AG09309 (cell line): ENCODE results near the gene MYO10.
A peak's percentile ranks its signal among the peaks of the same experiment; 100 is the strongest.

Experiments
- DNase-seq: peaks from one replicate; pipeline ENCODE4 v3.0.0-alpha.2; 2010; ENCODE audit warnings: low read depth
- H3K4me3 ChIP-seq: 2 replicates; pipeline ENCODE4 v1.5.1; 2011; ENCODE audit warnings: mild to moderate bottlenecking, low read depth, low read length, moderate library complexity; ENCODE audit not compliant: control insufficient read depth
- TF ChIP-seq, protein P1 (sequence below): IDR thresholded peaks from 2 replicates; pipeline ENCODE4 v1.5.1; 2011; ENCODE audit warnings: mild to moderate bottlenecking, low read depth, low read length, inconsistent platforms; ENCODE audit not compliant: insufficient read depth, control insufficient read depth; ENCODE audit errors: missing control alignments

The MYO10 gene

DNA sequence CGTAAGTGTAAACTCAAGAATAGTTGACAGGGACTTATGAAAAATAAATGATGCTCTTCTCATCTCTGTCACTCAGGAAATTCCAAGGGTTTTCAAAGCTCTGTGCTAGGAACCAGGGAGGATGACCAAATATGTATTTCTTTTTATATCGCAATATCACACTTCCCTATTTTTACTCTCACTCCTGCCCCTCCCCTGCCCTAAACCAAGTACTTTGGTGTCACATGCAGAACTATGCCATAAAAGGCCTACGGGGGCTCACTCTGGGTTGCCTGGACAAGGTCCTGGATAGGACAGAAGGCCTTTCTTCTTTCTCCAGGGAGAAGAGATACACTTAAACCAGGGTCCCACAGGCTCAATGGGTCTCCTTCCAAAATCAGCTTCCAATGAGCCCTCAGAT, 311.0 kb downstream of the MYO10 start:
- H3K4me3 ChIP-seq: no peak overlapping the region
- DNase-seq: no peak
- TF ChIP-seq, protein P1, sequence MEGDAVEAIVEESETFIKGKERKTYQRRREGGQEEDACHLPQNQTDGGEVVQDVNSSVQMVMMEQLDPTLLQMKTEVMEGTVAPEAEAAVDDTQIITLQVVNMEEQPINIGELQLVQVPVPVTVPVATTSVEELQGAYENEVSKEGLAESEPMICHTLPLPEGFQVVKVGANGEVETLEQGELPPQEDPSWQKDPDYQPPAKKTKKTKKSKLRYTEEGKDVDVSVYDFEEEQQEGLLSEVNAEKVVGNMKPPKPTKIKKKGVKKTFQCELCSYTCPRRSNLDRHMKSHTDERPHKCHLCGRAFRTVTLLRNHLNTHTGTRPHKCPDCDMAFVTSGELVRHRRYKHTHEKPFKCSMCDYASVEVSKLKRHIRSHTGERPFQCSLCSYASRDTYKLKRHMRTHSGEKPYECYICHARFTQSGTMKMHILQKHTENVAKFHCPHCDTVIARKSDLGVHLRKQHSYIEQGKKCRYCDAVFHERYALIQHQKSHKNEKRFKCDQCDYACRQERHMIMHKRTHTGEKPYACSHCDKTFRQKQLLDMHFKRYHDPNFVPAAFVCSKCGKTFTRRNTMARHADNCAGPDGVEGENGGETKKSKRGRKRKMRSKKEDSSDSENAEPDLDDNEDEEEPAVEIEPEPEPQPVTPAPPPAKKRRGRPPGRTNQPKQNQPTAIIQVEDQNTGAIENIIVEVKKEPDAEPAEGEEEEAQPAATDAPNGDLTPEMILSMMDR: no peak

DNA sequence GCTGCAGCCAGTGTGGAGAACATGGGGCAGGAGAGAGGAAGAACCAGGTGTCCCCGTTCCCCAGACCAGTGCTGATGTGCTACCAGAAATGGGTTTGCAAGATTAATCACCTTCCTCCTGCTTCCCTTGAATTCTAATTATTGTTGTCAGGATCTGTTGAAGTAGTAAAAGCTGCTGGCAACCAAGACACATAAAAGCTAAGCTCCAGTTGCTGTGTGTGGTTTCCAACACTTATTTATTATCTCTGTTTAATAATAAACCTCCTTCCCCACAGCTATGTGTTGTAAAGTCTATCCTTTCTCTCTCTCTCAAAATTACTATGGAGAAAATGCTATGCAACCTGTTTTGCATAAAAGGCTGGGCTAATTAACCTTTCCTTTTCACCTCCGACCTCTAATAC, 317.0 kb downstream of the MYO10 start:
- TF ChIP-seq, protein P1: no peak
- no peak for DNase-seq
- H3K4me3 ChIP-seq: no peak overlapping the region

DNA sequence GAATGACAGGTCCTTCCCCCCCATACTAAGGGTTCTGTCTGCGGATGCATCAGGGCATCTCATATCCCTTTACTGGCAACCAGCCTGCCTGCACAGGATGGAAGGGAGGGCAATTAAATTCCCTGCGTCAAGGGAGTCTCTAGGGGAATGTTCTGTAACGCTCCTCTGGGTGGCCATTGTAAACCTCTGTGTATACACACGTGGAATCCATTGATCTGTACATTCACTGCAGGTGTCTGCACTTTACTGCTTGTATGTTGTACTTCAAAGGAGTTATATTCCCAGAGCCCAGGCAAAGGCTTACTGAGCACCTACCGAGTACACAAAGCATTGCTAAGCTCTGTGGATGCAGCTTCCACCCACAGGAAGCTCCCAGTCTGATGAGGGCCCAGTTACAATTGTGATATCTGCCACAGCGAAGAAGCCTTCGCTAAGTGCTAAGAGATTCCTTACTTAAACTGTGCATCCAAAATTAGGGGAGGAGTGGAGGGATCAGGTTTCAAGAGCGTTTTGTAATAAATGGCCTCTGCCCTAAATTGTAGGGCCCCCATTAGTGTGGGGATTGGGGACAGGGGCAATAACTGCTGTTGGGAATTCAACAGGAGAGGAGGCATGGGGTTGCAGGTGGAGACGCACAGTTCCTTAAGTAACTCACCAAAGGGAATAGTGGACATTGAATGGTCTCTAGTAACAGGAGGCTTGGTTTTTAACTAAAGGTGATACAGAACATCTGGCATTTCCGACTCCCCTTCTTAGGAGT, 317.8 kb downstream of the MYO10 start:
- TF ChIP-seq, protein P1: no peak
- no peak for DNase-seq
- no peak overlapping the region for H3K4me3 ChIP-seq

GRCh38 chr5:16617274-16617968, 318.7 kb downstream of the MYO10 start:
- DNase-seq: no peak
- TF ChIP-seq, protein P1: no peak
- H3K4me3 ChIP-seq: peak overlapping the region; percentile 48

DNA sequence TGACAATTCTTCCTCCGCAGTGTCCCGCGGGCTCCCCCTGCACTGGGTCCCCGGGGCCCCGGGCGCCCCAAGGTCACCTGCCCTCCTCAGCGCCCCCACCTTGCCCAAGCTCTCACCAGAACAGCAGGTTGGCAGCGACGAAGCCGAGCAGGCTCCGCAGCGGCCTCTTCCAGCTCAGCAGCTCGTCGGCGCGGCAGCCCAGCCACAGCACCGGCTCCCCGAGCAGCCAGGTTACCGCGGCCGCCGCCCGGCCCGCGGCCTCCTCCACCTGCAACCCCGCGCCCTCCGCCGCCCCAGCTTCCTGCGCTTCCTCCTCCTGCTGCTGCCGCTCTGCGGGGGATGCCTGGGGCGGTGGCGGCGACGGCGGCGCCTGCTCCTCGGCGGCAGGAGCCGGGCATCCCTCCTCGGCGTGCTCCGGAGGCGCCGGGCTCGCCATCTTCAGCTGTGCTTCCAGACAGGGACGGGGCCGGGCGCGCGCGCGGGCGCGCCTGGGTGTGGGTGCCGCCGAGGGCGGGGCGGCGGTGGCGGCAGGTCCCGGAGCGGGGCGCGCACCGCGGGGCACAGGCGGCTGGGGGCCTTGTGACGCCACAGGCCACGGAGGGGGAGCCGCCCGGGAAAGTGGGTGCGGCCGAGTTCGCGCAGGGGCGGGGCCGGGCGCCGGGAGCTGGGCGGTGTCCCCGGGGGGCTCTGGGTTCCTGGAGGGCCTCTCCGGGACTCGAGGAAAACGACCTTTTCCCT, 319.4 kb downstream of the MYO10 start, which contains the start of gene RETREG1:
TSS of gene RETREG1 (minus strand) at position 462 of the 738 bp plus-strand sequence. CDS start at position 436, 26 bp downstream.
- TF ChIP-seq, protein P1: no peak
- peak within 1 kb of the TSS; percentile 48 for H3K4me3 ChIP-seq
- DNase-seq: no peak

DNA sequence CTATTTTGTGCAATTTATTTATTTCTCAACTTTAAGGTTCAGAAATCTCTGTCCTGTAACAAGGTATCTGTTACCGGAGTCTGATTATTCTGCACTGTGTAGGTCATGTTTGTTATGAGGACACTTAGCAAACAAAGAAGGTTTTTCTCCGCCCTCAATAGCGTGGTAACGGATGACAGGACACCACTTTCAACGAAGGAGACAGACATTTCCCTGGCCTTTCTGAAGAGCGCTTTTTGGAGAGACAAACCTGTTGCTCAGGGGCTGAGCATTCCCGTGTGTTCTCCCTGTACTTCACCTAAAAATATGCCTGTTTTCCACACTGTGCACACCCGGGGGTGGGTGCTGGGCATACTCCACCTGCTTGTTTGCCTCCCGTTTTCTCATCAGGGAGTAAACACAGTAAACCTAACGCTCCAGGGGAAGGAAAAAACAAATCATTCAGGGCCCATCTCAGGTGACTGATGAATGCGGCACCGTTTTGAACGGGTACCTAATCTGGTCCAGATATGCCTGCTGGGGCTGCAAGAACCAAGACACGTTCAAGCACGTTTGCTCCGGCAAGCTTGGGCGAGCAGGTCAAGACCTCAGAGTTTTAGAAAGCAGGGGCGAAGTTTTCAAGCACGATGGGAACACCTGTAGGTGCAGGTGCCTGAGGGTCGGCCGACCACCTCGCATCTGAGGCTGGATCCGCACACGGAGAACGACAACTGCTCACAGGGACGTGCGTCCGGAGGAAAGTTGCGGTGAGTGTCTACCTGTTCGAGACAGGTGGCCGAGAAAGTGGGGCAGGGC, 320.1 kb downstream of the MYO10 start:
- TF ChIP-seq, protein P1: no peak
- peak overlapping the region; percentile 48 for H3K4me3 ChIP-seq
- DNase-seq: no peak
